Measurements from ENCODE around the gene PSTPIP2.
A peak's percentile ranks its signal among the peaks of the same experiment; 100 is the strongest.
"Not testable (repeated sequence)": the region's sequence is repeated elsewhere in the genome, so short reads cannot be mapped to it uniquely, and the experiment has no call there.

The PSTPIP2 gene

GRCh38 chr18:46069524-46069923, 2.5 kb downstream of the PSTPIP2 start:
- no peak for DNase-seq (ENCODE audit: low spot score)

GRCh38 chr18:46068763-46069162, 3.3 kb downstream of the PSTPIP2 start:
- no peak for DNase-seq (ENCODE audit: low spot score)

GRCh38 chr18:46067438-46068007, 4.5 kb downstream of the PSTPIP2 start:
- DNase-seq (ENCODE audit: low spot score), result no peak

- no peak for DNase-seq (ENCODE audit: low spot score)
Measured at GRCh38 chr18:46062781-46063180, 9.3 kb downstream of the PSTPIP2 start.

GRCh38 chr18:46061796-46062195, 10.3 kb downstream of the PSTPIP2 start:
- DNase-seq (ENCODE audit: low spot score), result no peak

GRCh38 chr18:46061387-46061786, 10.7 kb downstream of the PSTPIP2 start:
- DNase-seq (ENCODE audit: low spot score), result no peak

GRCh38 chr18:46060359-46060841, 11.7 kb downstream of the PSTPIP2 start:
- DNase-seq (ENCODE audit: low spot score), result no peak

- DNase-seq (ENCODE audit: low spot score), result no peak
Measured at GRCh38 chr18:46055838-46056230, 16.2 kb downstream of the PSTPIP2 start.

- DNase-seq (ENCODE audit: low spot score), result no peak
Measured at GRCh38 chr18:46054956-46055837, 16.9 kb downstream of the PSTPIP2 start.

- DNase-seq (ENCODE audit: low spot score), result no peak
Measured at GRCh38 chr18:46053368-46054095, 18.5 kb downstream of the PSTPIP2 start.

GRCh38 chr18:46051731-46052461, 20.2 kb downstream of the PSTPIP2 start:
- no peak for DNase-seq (ENCODE audit: low spot score)

- no peak for DNase-seq (ENCODE audit: low spot score)
Measured at GRCh38 chr18:46050268-46050667, 21.8 kb downstream of the PSTPIP2 start.

GRCh38 chr18:46048641-46049040, 23.4 kb downstream of the PSTPIP2 start:
- DNase-seq (ENCODE audit: low spot score), result no peak

- DNase-seq (ENCODE audit: low spot score), result not testable (repeated sequence)
Measured at GRCh38 chr18:46047369-46047768, 24.7 kb downstream of the PSTPIP2 start.

GRCh38 chr18:46046688-46047087, 25.4 kb downstream of the PSTPIP2 start:
- no peak for DNase-seq (ENCODE audit: low spot score)

- DNase-seq (ENCODE audit: low spot score), result no peak
Measured at GRCh38 chr18:46046126-46046525, 25.9 kb downstream of the PSTPIP2 start.

GRCh38 chr18:46042571-46043123, 29.4 kb downstream of the PSTPIP2 start:
- no peak for DNase-seq (ENCODE audit: low spot score)

GRCh38 chr18:46040747-46041104, 31.3 kb downstream of the PSTPIP2 start:
- DNase-seq (ENCODE audit: low spot score), result no peak

- no peak for DNase-seq (ENCODE audit: low spot score)
Measured at GRCh38 chr18:46040033-46040746, 31.9 kb downstream of the PSTPIP2 start.

- peak; percentile 20 for DNase-seq (ENCODE audit: low spot score)
Measured at GRCh38 chr18:46037512-46038305, 34.4 kb downstream of the PSTPIP2 start.

All from Ammon's horn (tissue), 1 donor.